Activated naive CD8-positive, alpha-beta T cell treated with anti-CD3 and anti-CD28 coated beads, Interleukin-2, amount 10 ng/mL, durations not matched to agents 7 days and 5 days (primary cell): ENCODE measurements around the gene DGKI. TPM values are rescaled to one million over a fixed set of nuclear protein-coding genes. Genes with fewer than 3 reads are reported as not detected.

Experiments
- ATAC-seq: fragments of 150-1000 bp; cut with Tn5 transposase; one replicate; pipeline ENCODE4 v1.10.0; 2021; ENCODE audit warnings: low read depth, moderate library complexity
- POLR2A ChIA-PET: fragments of 350-600 bp; sonication (Branson Sonifier 250); formaldehyde crosslinking; loops from one replicate; lab custom pipeline; 2021; ENCODE audit warnings: antibody characterized with exemption; lab: Charles Lee
- DNase-seq: peaks from one replicate; pipeline ENCODE4 v3.0.0; 2021
- H3K27ac Mint-ChIP-seq: one replicate; pipeline ENCODE4 v1.8.0; 2022; ENCODE audit warnings: mild to moderate bottlenecking, mixed read lengths
- H3K27me3 Mint-ChIP-seq: one replicate; pipeline ENCODE4 v1.8.0; 2022; ENCODE audit warnings: mild to moderate bottlenecking, moderate library complexity, mixed read lengths
- H3K36me3 Mint-ChIP-seq: one replicate; pipeline ENCODE4 v1.8.0; 2021; ENCODE audit warnings: mild to moderate bottlenecking, mixed read lengths
- H3K4me1 Mint-ChIP-seq: one replicate; pipeline ENCODE4 v1.8.0; 2021; ENCODE audit warnings: mixed read lengths
- H3K4me3 Mint-ChIP-seq: one replicate; pipeline ENCODE4 v1.8.0; 2022; ENCODE audit warnings: mild to moderate bottlenecking, moderate library complexity, mixed read lengths
- H3K9me3 Mint-ChIP-seq: one replicate; pipeline ENCODE4 v1.8.0; 2021; ENCODE audit warnings: mixed read lengths
- total RNA-seq, 2 experiments: library from RNA; stranded (reverse); gene quantifications; one replicate each; pipeline ENCODE4 v1.2.3, GENCODE V29; 2021

Gene DGKI
- total RNA-seq, 2 experiments from 2014 or later, result not detected

GRCh38 chr7:137411446-137411845 is 435.3 kb downstream of the DGKI start:
- H3K4me3 Mint-ChIP-seq, result no peak overlapping the region
- DNase-seq, result no peak
- H3K27ac Mint-ChIP-seq, result no peak overlapping the region
- no peaks in the 10 kb centered on the region for H3K36me3 Mint-ChIP-seq
- H3K9me3 Mint-ChIP-seq, result peaks cover 2% of the 10 kb centered on the region
- H3K4me1 Mint-ChIP-seq, result no peaks in the 10 kb centered on the region
- H3K27me3 Mint-ChIP-seq, result no peaks in the 10 kb centered on the region
- no peak for ATAC-seq
- POLR2A ChIA-PET, result no interaction called here

DNA sequence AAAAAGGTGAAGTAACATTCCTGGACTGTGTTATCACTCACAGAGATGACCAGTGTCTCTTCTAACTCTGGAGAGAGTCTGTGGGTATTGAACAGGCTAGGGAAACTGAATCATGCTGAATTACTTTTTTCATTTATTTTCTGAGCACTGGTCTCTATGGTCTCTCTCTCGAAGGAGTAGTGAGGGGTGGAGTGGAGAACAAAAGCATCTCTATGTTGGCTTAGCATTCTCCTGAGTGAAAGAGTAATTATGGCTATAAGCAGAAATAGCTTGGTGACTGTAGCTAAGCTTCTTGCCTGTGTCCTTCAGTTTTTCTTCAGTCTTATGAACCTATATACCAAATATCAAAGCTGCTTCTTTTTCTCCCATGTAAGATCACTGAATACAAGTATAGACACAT is 438.6 kb downstream of the DGKI start:
- Mint-ChIP-seq H3K4me3 (no peak overlapping the region), H3K4me1 (no peaks in the 10 kb centered on the region), H3K36me3 (no peaks in the 10 kb centered on the region), H3K27me3 (no peaks in the 10 kb centered on the region), H3K9me3 (no peaks in the 10 kb centered on the region), H3K27ac (no peak overlapping the region)
- no peak for DNase-seq
- POLR2A ChIA-PET, result no interaction called here
- ATAC-seq, result no peak

DNA sequence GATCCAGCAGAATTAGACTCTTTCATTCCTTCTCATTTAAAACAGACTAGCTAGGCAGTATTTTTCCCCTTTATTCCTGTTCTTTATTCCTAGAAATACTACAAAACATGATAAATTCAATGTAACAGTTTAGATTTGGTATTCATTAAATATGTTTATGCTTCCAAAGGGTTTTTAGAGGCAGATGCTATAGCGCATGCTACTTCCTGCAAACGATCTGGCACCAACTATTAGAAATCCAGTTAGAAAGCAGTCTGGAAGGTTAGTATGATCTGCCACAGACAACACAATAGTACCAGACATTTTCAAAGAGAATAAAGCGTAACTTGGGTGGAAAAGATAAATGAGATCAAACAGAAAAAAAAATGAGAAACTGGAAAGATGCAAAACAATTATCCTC is 439.7 kb downstream of the DGKI start:
- Mint-ChIP-seq H3K27ac (no peak overlapping the region), H3K4me1 (no peaks in the 10 kb centered on the region), H3K9me3 (no peaks in the 10 kb centered on the region), H3K27me3 (no peaks in the 10 kb centered on the region), H3K4me3 (no peak overlapping the region), H3K36me3 (no peaks in the 10 kb centered on the region)
- DNase-seq (no peak), ATAC-seq (no peak)
- POLR2A ChIA-PET, result no interaction called here

DNA sequence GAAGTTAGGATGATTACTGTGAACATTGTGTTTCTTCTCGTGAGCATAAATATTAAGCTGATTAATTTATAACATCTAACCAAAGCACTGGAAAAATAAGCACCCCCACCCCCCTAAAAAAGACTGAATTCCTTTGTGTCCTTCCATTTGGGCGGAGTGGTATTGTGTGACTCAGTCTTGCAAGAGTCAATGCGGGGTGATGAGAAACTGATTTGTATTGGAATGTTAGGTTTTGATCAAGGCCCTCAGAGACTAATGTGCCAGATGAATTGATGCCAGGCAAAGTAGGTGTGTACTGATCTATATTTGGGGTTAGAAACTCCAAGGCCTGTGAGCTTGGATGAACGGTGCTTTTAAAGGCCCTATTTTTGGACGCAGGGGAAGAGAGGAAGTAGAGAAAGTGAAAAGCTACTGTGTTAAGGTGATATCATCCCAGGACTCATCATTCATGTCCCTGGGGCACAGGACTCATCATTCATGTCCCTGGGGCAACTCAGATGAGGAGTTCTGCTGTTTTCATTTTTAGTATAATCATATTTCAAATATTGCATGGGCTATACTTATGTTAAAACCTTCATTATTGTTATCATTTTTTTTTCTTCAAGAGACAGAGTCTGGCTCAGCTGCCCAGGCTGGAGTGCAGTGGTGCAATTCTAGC is 442.0 kb downstream of the DGKI start:
- H3K4me3 Mint-ChIP-seq, result no peak overlapping the region
- no peaks in the 10 kb centered on the region for H3K4me1 Mint-ChIP-seq
- no peaks in the 10 kb centered on the region for H3K9me3 Mint-ChIP-seq
- no peaks in the 10 kb centered on the region for H3K27me3 Mint-ChIP-seq
- POLR2A ChIA-PET, result no interaction called here
- DNase-seq (no peak), ATAC-seq (no peak)
- no peak overlapping the region for H3K27ac Mint-ChIP-seq
- no peaks in the 10 kb centered on the region for H3K36me3 Mint-ChIP-seq

DNA sequence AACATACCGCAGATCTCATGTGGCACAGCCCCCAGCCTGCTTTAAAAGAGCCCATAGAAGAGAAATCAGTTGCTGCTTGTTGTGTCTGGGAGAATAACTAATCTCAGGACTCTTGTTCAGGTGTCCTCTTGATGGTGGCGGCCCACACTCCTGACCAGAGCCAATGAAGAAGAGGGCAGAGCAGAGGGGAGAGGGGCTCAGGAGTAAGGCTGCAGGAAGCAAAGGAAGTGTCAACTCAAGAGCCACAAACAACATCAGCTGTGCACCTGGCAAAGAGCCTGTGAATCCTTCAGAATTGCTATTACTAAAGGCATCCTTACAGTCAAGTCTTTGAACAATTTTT is 443.4 kb downstream of the DGKI start:
- H3K27ac Mint-ChIP-seq, result no peak overlapping the region
- H3K9me3 Mint-ChIP-seq, result no peaks in the 10 kb centered on the region
- H3K27me3 Mint-ChIP-seq, result no peaks in the 10 kb centered on the region
- H3K4me3 Mint-ChIP-seq, result no peak overlapping the region
- DNase-seq, result no peak
- H3K4me1 Mint-ChIP-seq, result no peaks in the 10 kb centered on the region
- ATAC-seq, result no peak
- H3K36me3 Mint-ChIP-seq, result no peaks in the 10 kb centered on the region
- POLR2A ChIA-PET, result no interaction called here

DNA sequence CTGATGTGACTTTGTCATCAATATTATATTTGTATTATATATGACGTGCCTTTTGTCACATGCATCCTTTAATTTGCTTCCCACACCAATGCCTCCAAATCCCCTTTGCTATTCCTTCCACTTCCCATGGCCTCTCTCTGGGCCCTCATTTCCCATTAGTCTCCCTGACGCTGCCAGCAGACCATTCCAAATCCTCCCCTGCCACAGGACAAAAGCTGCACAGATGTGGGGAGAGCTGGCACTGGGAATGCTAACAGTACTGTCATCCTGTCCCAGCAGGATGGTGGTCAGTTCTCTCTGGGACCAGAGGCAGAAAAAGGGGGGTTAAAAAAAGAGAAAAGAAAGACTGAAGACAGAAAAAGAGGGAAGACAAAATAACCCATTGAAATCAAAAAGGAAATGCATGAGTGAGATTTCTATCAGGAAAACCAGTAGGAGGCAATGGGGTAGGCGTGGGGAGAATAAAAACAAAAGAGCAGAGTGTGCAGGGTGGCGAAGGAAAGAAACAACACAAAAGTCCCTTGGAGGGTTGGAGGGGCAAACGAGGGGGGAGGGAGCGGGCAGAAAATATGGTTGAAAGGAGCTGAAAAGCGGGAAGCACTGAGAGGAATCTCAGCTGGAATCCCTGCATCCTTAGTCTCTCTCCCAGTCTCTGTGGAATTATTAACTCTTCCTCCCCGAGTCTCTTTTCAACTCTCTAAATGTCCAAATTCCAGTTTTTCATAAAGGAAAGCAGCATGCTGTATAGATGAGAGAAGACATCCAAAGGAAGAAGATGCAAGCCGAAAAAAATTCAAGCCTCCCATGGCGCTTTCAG is 444.0 kb downstream of the DGKI start:
- H3K27me3 Mint-ChIP-seq, result no peaks in the 10 kb centered on the region
- H3K4me1 Mint-ChIP-seq, result no peaks in the 10 kb centered on the region
- POLR2A ChIA-PET, result no interaction called here
- no peak overlapping the region for H3K4me3 Mint-ChIP-seq
- no peaks in the 10 kb centered on the region for H3K36me3 Mint-ChIP-seq
- H3K9me3 Mint-ChIP-seq, result no peaks in the 10 kb centered on the region
- DNase-seq (no peak), ATAC-seq (no peak)
- H3K27ac Mint-ChIP-seq, result no peak overlapping the region

DNA sequence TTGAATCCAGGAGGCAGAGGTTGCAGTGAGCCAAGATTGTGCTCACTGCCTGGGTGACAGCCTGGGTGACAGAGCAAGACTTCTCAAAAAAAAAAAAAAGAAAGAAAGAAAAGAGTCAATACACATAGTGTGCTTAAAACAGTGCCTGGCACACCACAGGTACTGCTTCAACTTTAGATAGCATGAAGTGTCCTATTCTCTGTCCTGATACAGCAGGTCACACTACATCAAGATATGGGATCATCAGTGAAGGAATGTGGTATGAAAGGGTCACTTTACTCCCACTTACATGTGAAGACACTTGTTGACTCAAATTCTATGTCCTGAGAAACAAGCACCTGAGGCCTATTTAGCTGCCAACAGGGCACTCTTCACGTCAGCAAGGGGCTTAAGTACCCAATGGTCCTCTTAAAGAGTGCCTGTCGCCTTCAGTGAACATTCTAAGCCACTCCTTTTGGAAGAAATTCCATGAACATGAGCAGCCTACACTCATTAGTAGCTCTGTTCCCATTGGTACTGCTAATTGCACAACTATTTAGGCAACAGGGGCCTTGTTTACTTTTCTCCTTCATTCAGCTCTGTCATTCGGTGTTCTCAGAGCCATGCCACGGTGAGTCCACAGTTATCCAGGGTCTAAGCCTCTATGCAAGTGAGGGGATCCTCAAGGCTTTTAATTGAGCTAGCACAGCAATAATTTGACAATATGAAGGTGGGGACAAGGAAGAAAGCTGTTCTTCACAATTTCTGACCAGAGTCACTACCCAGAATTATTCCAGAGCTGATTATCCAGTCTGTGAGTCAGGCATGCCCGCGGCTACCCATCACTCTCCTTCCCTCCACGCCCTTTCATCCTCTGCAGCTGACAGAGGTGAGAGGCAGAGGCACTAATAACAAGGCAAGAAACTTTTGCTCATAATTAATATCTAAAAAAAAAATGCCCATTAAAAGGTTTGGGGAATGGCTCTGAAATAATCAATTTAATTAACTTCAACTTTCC is 446.6 kb downstream of the DGKI start:
- POLR2A ChIA-PET, result no interaction called here
- Mint-ChIP-seq H3K4me1 (no peaks in the 10 kb centered on the region), H3K9me3 (no peaks in the 10 kb centered on the region), H3K4me3 (no peak overlapping the region), H3K36me3 (no peaks in the 10 kb centered on the region), H3K27ac (no peak overlapping the region), H3K27me3 (no peaks in the 10 kb centered on the region)
- DNase-seq (no peak), ATAC-seq (no peak)

DNA sequence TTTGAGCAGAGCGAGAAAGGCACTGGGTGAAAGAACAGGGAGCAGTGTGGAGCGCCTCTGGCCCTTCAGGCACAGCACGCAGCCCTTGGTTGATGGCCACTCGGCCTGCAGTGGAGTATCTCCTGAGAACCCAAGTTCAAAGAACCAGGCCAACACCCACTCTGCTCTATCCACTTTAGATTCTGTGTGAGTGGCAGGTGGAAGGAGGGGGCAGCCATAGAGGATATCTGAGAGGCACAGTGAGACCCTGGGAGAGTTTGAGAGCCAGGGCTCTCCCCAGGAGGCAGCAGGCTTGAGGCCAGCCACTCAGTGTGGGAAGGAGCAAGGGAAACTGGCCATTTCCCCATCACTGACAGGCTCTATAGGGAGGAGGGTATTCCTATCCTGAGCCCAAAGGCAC is 450.7 kb downstream of the DGKI start:
- Mint-ChIP-seq H3K36me3 (no peaks in the 10 kb centered on the region), H3K27ac (no peak overlapping the region), H3K4me1 (no peaks in the 10 kb centered on the region), H3K4me3 (no peak overlapping the region), H3K9me3 (no peaks in the 10 kb centered on the region), H3K27me3 (no peaks in the 10 kb centered on the region)
- no peak for DNase-seq
- POLR2A ChIA-PET, result no interaction called here
- no peak for ATAC-seq

DNA sequence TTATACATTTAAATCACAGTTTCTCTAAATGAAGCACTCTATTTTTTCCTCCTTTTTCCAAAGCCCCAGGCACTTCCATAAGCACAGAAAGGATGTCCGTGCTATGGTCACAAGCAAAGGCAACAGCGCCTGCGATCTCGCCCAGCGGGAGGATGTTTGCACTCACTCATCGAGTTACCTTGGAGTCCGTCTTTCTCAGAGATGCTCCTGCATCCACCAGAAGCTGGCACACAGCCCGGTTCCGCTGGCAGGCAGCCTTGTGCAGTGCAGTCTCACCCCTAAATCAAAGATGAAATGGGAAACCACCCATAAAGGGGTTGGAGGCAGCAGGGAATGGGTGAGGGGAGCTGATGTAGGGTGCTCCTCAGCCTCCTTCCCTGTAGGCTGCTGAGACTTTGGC is 451.4 kb downstream of the DGKI start:
- POLR2A ChIA-PET, result no interaction called here
- no peaks in the 10 kb centered on the region for H3K4me1 Mint-ChIP-seq
- no peaks in the 10 kb centered on the region for H3K27me3 Mint-ChIP-seq
- no peaks in the 10 kb centered on the region for H3K36me3 Mint-ChIP-seq
- H3K9me3 Mint-ChIP-seq, result no peaks in the 10 kb centered on the region
- DNase-seq (no peak), ATAC-seq (no peak)
- no peak overlapping the region for H3K4me3 Mint-ChIP-seq
- no peak overlapping the region for H3K27ac Mint-ChIP-seq

DNA sequence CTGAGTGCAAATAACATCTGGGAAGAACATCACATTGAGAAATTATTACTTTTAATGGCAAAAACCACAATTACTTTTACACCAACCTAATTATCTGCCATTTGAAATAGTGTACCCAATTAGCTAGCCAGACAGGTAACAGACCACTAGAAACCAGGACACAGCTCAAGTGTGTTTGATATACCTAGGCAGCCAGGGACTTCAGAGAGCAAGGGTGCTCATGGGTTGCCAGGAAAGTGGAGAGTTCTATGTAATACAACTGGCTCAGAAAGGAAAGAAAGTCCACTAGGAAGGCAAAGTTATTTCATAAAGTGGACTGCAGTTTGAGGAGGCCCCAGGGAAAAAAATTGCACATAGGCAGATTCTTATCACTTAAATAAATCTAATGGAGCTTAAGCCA is 453.2 kb downstream of the DGKI start:
- Mint-ChIP-seq H3K36me3 (no peaks in the 10 kb centered on the region), H3K27me3 (no peaks in the 10 kb centered on the region), H3K4me1 (no peaks in the 10 kb centered on the region), H3K4me3 (no peak overlapping the region), H3K9me3 (no peaks in the 10 kb centered on the region), H3K27ac (no peak overlapping the region)
- DNase-seq (no peak), ATAC-seq (no peak)
- POLR2A ChIA-PET, result no interaction called here

DNA sequence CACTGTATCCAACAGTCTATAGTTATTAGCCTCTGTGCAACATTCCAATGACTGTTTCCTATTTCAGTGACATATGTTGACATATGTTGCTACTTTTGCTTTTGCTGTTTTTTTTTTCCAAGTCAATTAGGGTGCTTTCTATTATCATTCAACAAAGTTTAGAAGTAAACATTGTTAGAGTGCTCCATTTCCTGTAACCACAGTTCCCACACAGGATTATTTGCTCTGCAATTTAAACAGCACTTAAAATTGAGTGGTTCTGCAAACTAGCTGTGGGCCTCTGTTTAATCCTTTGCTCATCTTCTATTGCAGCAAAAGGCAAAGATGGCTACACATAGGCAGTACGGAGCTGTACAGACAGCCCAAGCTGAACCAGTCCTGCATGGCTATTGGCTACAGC is 456.7 kb downstream of the DGKI start:
- no peaks in the 10 kb centered on the region for H3K36me3 Mint-ChIP-seq
- POLR2A ChIA-PET, result no interaction called here

DNA sequence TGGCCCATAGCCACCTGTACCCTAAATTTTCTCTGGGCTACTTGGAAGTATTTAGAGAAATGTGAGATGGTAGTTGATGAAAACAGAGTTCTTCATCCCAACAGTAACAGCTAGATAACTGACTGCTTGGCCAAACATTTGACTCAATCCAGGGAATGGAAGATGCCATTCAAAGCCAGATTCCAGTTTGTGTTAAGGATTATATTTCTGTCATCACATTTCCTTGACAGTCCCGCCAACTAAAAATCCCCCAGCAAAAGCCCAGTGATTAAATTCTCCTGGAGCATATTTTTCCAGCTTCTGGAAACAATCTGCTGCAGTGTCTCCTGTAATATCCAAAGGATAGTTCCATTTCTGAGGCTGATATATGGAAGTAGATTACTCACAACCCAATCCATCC is 457.9 kb downstream of the DGKI start:
- ATAC-seq, result no peak
- H3K4me1 Mint-ChIP-seq, result no peaks in the 10 kb centered on the region
- no peaks in the 10 kb centered on the region for H3K27me3 Mint-ChIP-seq
- peaks cover 3% of the 10 kb centered on the region for H3K9me3 Mint-ChIP-seq
- H3K4me3 Mint-ChIP-seq, result no peak overlapping the region
- H3K27ac Mint-ChIP-seq, result no peak overlapping the region
- no peaks in the 10 kb centered on the region for H3K36me3 Mint-ChIP-seq
- POLR2A ChIA-PET, result no interaction called here
- no peak for DNase-seq

More for the DNA sequence above, 456.7 kb downstream of the DGKI start:
- Mint-ChIP-seq H3K4me1 (no peaks in the 10 kb centered on the region), H3K27ac (no peak overlapping the region), H3K4me3 (no peak overlapping the region), H3K9me3 (peaks cover 3% of the 10 kb centered on the region), H3K27me3 (no peaks in the 10 kb centered on the region)
- DNase-seq (no peak), ATAC-seq (no peak)

- peaks cover 3% of the 10 kb centered on the region for H3K9me3 Mint-ChIP-seq
- H3K27ac Mint-ChIP-seq, result no peak overlapping the region
- no peaks in the 10 kb centered on the region for H3K36me3 Mint-ChIP-seq
- POLR2A ChIA-PET, result no interaction called here
- ATAC-seq (no peak), DNase-seq (no peak)
- no peaks in the 10 kb centered on the region for H3K27me3 Mint-ChIP-seq
- no peak overlapping the region for H3K4me3 Mint-ChIP-seq
- H3K4me1 Mint-ChIP-seq, result no peaks in the 10 kb centered on the region
Observed at GRCh38 chr7:137386966-137387365, 459.8 kb downstream of the DGKI start.
